Lung (tissue), 12 donors: Measurements from ENCODE around the gene TBC1D22A. TPM values are rescaled to one million over a fixed set of nuclear protein-coding genes. Genes with fewer than 3 reads are reported as not detected.

Experiments
- ATAC-seq: fragments of 200-7000 bp; cut with Tn5 transposase; one replicate; pipeline ENCODE4 v1.9.1; 2020; ENCODE audit warnings: moderate number of reproducible peaks; ENCODE audit not compliant: insufficient read depth, low FRiP score
- DNase-seq, 3 donors: peaks; one replicate each; pipeline ENCODE4 v3.0.0-alpha.2; 2013 to 2017
- H3K27ac ChIP-seq, 2 donors: one replicate each; pipeline ENCODE4 v1.5.1; 2013; ENCODE audit warnings: mild to moderate bottlenecking in 2 of 2, moderate library complexity in 2 of 2, control low read depth in 1 of 2, inconsistent platforms in 1 of 2, low read depth in 1 of 2, low read length in 1 of 2
- H3K27me3 ChIP-seq, 3 donors: one replicate each; pipeline ENCODE4 v1.5.1; 2013; ENCODE audit warnings: low read length in 2 of 3; ENCODE audit not compliant: control insufficient read depth in 3 of 3, insufficient read depth in 3 of 3
- H3K36me3 ChIP-seq, 4 donors: one replicate each; pipeline ENCODE4 v1.5.1; 2013; ENCODE audit warnings: low read length in 4 of 4, mild to moderate bottlenecking in 1 of 4, moderate library complexity in 1 of 4; ENCODE audit not compliant: control insufficient read depth in 4 of 4, insufficient read depth in 4 of 4
- H3K4me1 ChIP-seq, 5 donors: one replicate each; pipeline ENCODE4 v1.5.1; 2013; ENCODE audit warnings: low read length in 5 of 5, mild to moderate bottlenecking in 2 of 5, moderate library complexity in 1 of 5; ENCODE audit not compliant: control insufficient read depth in 5 of 5, insufficient read depth in 5 of 5
- H3K4me3 ChIP-seq: one replicate; pipeline ENCODE4 v1.5.1; 2013; ENCODE audit warnings: mild to moderate bottlenecking, control low read depth, moderate library complexity
- H3K9ac ChIP-seq, 2 donors: one replicate each; pipeline ENCODE4 v1.5.1; 2013; ENCODE audit warnings: low read length in 2 of 2, control low read depth in 1 of 2; ENCODE audit not compliant: insufficient read depth in 1 of 2
- H3K9me3 ChIP-seq, 4 donors: one replicate each; pipeline ENCODE4 v1.5.1; 2013; ENCODE audit warnings: low read length in 3 of 4, mild to moderate bottlenecking in 1 of 4, moderate library complexity in 1 of 4; ENCODE audit not compliant: control insufficient read depth in 4 of 4, insufficient read depth in 3 of 4
- WGBS, 2 donors: extraction: QIAGEN DNeasy Blood & Tissue Kit; methylation state at CpG; one replicate each; pipeline ENCODE4 v1.1.7; 2013; 5-methylcytosine and 5-hydroxymethylcytosine counted together
- polyA plus RNA-seq, 2 donors: library from polyadenylated mRNA; stranded (reverse); fragments of 200-250 nt; gene quantifications; one replicate each; pipeline ENCODE4 v1.2.1, GENCODE V29; 2013
- total RNA-seq, 2 donors: library from RNA; depleted of rRNA in 1 of 2; stranded (reverse); fragments of >200 nt in 1 of 2; gene quantifications; one replicate each; pipeline ENCODE4 v1.2.1, GENCODE V29; 2014 to 2021
- TF ChIP-seq, protein P1 (sequence below): IDR thresholded peaks from 2 replicates; pipeline ENCODE4 v1.5.1; 2012; ENCODE audit warnings: mild to moderate bottlenecking; ENCODE audit errors: control extremely low read depth, extremely low read depth
- donor health status: control.
- donor health status: control.
- donor health status: Bipolar disorder and iron deficiency.
- donor health status: healthy.
- donor health status: DM: yes; HTN: yes; CAD: no.

TBC1D22A gene
- total and polyA plus RNA-seq, 4 donors, result 20.2 to 38.4 (median 21.0) TPM

DNA sequence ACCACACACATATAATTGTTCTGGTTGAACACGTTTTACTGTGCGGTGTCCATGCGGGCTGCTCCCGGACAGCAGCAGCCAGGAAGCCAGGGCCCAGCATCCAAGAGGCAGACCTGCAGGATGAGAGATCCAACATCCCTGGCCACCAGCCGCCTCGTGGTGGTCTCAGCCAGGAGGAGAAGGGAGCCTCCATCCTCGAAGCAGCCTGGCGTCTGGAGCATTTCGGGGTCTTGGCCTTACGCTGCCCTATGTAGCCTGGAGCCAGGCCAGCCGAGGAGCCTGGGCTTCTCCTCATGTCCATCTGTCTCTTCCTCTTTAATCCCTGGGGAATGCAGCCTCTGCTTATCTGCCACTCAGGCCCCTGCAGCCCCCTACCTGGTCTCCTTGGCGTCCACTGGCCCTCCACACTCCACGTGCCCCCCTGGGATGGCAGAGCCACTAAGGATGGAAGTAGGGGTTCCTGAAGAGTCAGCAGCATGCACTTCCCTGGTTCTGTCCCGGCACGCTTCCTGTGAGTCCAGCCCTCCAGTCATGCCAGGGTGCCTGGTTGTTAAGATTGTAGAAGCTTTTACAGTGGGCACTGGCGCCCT is 253.2 kb downstream of the TBC1D22A start:
- H3K27ac ChIP-seq, result no peak overlapping the region
- peaks cover 0 to 5% (median 0%) of the 10 kb centered on the region in 4 donors for H3K36me3 ChIP-seq
- TF ChIP-seq, protein P1, sequence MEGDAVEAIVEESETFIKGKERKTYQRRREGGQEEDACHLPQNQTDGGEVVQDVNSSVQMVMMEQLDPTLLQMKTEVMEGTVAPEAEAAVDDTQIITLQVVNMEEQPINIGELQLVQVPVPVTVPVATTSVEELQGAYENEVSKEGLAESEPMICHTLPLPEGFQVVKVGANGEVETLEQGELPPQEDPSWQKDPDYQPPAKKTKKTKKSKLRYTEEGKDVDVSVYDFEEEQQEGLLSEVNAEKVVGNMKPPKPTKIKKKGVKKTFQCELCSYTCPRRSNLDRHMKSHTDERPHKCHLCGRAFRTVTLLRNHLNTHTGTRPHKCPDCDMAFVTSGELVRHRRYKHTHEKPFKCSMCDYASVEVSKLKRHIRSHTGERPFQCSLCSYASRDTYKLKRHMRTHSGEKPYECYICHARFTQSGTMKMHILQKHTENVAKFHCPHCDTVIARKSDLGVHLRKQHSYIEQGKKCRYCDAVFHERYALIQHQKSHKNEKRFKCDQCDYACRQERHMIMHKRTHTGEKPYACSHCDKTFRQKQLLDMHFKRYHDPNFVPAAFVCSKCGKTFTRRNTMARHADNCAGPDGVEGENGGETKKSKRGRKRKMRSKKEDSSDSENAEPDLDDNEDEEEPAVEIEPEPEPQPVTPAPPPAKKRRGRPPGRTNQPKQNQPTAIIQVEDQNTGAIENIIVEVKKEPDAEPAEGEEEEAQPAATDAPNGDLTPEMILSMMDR, result no peak
- H3K9me3 ChIP-seq, result no peaks in the 10 kb centered on the region
- no peak overlapping the region for H3K9ac ChIP-seq
- DNase-seq (no peak), ATAC-seq (no peak)
- peaks cover 0 to 13% (median 9%) of the 10 kb centered on the region in 5 donors for H3K4me1 ChIP-seq
- H3K27me3 ChIP-seq, result no peaks in the 10 kb centered on the region
- no peak overlapping the region for H3K4me3 ChIP-seq
- WGBS, 2 donors, result 93 to 97% methylated on average over 15 to 16 of the region's 16 CpGs

DNA sequence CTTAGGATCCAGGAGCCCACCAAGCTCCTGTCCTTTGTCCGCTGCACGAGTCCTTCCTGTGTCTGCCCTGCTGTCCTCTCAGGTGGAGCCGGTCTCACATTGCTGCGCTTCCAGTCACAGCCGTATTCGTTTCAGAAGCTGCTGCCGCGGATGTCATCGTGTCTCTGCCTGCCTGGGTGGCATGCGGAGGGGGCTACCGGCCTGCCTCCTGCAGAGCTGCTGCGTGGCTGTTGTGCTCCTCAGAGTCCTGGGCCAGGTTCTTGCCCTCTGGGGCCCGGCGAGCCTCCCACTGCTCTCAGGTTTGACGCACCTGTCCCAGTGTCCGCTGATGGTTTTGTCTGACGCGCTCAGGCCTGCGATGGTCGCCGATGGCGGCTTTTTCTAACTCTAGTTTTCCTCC is 254.2 kb downstream of the TBC1D22A start:
- Histone ChIP-seq H3K4me1 (peaks cover 0 to 13% (median 9%) of the 10 kb centered on the region in 5 donors), H3K27ac (no peak overlapping the region), H3K9me3 (no peaks in the 10 kb centered on the region), H3K27me3 (no peaks in the 10 kb centered on the region), H3K9ac (no peak overlapping the region), H3K36me3 (peaks cover 0 to 5% (median 0%) of the 10 kb centered on the region in 4 donors), H3K4me3 (no peak overlapping the region)
- TF ChIP-seq, protein P1, result no peak
- DNase-seq (no peak), ATAC-seq (no peak)
- WGBS, 2 donors, result 97 to 98% methylated on average over 22 of the region's 22 CpGs

DNA sequence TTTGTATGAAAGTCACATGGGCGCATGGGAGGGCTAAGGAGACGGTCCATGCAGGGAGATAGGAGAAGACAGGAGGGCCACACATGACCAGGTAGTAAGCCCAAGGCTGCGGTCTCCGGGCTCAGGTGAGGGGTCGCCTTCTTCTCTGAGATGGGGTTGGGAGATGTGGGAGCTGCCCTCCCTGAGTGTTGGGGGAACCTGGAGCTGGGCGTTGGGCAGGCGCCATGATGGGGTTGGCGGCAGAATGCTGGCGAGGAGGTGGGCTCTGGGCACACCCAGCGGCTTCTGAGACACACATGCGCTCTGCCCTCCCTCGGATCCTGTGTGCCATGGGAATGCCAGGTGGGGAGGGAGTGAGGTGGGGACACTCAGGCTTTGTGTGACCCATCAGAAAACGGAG is 254.8 kb downstream of the TBC1D22A start:
- no peak for DNase-seq
- peaks cover 0 to 13% (median 9%) of the 10 kb centered on the region in 5 donors for H3K4me1 ChIP-seq
- peaks cover 0 to 5% (median 0%) of the 10 kb centered on the region in 4 donors for H3K36me3 ChIP-seq
- 91 to 94% methylated on average over 13 of the region's 13 CpGs for WGBS, 2 donors
- no peak for ATAC-seq
- no peak overlapping the region for H3K4me3 ChIP-seq
- no peaks in the 10 kb centered on the region for H3K27me3 ChIP-seq
- no peaks in the 10 kb centered on the region for H3K9me3 ChIP-seq
- TF ChIP-seq, protein P1, result no peak
- H3K27ac ChIP-seq, result no peak overlapping the region
- no peak overlapping the region for H3K9ac ChIP-seq
